ENCODE measurements around the gene LAGE3. TPM values are rescaled to one million over a fixed set of nuclear protein-coding genes. Genes with fewer than 3 reads are reported as not detected.
A peak's percentile ranks its signal among the peaks of the same experiment; 100 is the strongest.

LAGE3 gene
- total and polyA plus RNA-seq, 9 donors, result 2.7 to 39.3 (median 22.9) TPM

DNA sequence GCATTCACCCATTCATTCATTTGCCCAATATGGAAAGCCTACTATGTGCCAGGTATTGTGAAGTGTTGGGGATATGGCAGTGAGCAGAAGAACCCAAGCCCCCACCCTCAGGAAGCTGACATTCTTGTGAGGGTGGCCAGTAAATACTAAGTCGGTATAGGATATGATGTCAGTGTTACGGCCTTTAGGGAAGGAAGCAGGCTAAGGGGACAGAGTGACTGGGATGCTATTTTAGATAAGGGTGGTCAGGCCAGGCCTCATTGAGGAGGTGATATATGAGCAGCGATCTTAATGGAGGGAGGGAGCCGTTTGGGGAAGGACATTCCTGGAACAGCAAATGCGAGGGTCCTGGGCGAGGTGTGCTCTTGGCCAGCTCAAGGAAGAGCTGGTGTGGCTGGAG is 48.6 kb downstream of the LAGE3 start:
- H3K27ac ChIP-seq, result no peak overlapping the region
- H3K36me3 ChIP-seq, result no peaks in the 10 kb centered on the region
- no peak overlapping the region for H3K4me3 ChIP-seq
- no peaks in the 10 kb centered on the region for H3K9me3 ChIP-seq
- intact Hi-C loops (cut with DNase I), result no loop called here
- H3K4me1 ChIP-seq (ENCODE audit: insufficient read depth), result no peaks in the 10 kb centered on the region
- no peaks in the 10 kb centered on the region for H3K27me3 ChIP-seq
- 76 to 81% (median 80%) methylated on average over 6 of the region's 6 CpGs for WGBS, 3 donors
- DNase-seq, result no peak
- TF ChIP-seq POLR2A (IDR thresholded peaks at IDR 0.05) (no peak), EP300 (IDR thresholded peaks at IDR 0.05) (no peak), CTCF (IDR thresholded peaks at IDR 0.05) (no peak)

- WGBS, 3 donors, result 69 to 81% (median 80%) methylated on average over 2 of the region's 2 CpGs
- no peak for DNase-seq
- Histone ChIP-seq H3K4me1 (ENCODE audit: insufficient read depth) (no peaks in the 10 kb centered on the region), H3K27ac (no peak overlapping the region), H3K27me3 (no peaks in the 10 kb centered on the region), H3K36me3 (no peaks in the 10 kb centered on the region), H3K4me3 (no peak overlapping the region), H3K9me3 (no peaks in the 10 kb centered on the region)
- TF ChIP-seq EP300 (IDR thresholded peaks at IDR 0.05), result no peak
- no peak for TF ChIP-seq CTCF (IDR thresholded peaks at IDR 0.05)
- no peak for TF ChIP-seq POLR2A (IDR thresholded peaks at IDR 0.05)
- intact Hi-C loops (cut with DNase I), result no loop called here
Observed at GRCh38 chrX:154429711-154430110, 49.4 kb downstream of the LAGE3 start.

DNA sequence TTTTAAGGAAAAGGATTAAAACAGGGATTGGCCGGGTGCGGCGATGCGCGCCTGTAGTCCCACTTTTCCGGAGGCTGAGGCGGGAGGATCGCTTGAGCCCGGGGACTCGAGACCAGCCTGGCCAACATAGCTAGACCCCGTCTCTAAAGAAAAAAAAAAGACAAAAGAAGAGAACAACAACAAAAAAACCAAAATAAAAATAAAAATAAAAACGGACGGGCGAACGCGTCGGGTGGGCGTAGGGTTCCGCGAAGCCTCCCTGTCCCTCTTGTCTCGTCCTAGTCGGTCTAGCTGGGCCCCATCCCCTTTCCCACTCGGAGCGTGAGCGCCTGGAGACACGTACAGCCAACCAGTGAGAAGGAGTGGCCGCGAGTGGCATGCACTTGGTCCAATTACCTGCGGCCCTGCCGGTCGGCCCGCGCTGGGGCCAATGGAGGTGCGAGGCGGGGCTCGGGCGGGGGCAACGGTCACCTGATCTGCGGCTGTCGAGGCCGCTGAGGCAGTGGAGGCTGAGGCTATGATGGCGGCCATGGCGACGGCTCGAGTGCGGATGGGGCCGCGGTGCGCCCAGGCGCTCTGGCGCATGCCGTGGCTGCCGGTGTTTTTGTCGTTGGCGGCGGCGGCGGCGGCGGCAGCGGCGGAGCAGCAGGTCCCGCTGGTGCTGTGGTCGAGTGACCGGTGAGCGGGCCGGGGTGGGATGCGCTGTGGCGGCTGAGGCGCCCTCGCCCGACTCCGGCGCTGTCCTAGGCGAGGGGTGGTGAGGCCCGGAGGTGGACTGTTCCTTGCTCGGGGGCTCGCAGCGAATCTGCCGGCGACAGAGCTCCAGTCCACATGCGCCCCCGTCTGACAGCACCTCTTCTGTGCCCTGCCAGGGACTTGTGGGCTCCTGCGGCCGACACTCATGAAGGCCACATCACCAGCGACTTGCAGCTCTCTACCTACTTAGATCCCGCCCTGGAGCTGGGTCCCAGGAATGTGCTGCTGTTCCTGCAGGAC is 50.6 kb downstream of the LAGE3 start, which contains the start of gene ATP6AP1:
Gene ATP6AP1 (plus strand): TSS at position 502 of the 996 bp plus-strand sequence. CDS start 16 bp downstream, at position 518.
- no peaks in the 10 kb centered on the region for H3K9me3 ChIP-seq
- H3K36me3 ChIP-seq, result no peaks in the 10 kb centered on the region
- H3K4me1 ChIP-seq (ENCODE audit: insufficient read depth), result no peaks in the 10 kb centered on the region
- TF ChIP-seq POLR2A (IDR thresholded peaks at IDR 0.05), result peak; percentile 44
- TF ChIP-seq EP300 (IDR thresholded peaks at IDR 0.05), result no peak
- WGBS, 3 donors, result 39 to 40% (median 40%) methylated on average over 80 to 87 of the region's 87 CpGs
- peak within 1 kb of the TSS; percentile 57 to 58 for H3K27ac ChIP-seq
- intact Hi-C loops (cut with DNase I), result no loop called here
- peak within 1 kb of the TSS; percentile 51 for H3K4me3 ChIP-seq
- peak; percentile 89 to 94 (median 92) for DNase-seq
- H3K27me3 ChIP-seq, result no peaks in the 10 kb centered on the region

Small RNA genes lying within 50 kb of the gene (microRNA-seq; reads per million reads assigned to microRNA genes)
- 0 to 0.38 (median 0) reads per million in 3 donors for gene MIR6858

Small RNA genes lying within 50 kb of the gene (small RNA-seq; reads per million reads assigned to genes)
- not detected for gene MIR6858
- not detected for gene RN7SL697P

Other genes starting within 250 kb of the LAGE3 start
- not detected for gene OPN1MW3, start 221.7 kb downstream of the LAGE3 start, total RNA-seq
- gene OPN1MW3, start 221.7 kb downstream of the LAGE3 start, polyA plus RNA-seq, result not detected
- not detected for gene TEX28, start 184.2 kb downstream of the LAGE3 start, total RNA-seq
- gene TEX28, start 184.2 kb downstream of the LAGE3 start, polyA plus RNA-seq, result not detected
- under 1 TPM in 4 of 7 donors, not detected in 3; 0.12 to 0.36 (median 0.23) TPM for gene TKTL1, start 183.5 kb downstream of the LAGE3 start, total RNA-seq
- gene TKTL1, start 183.5 kb downstream of the LAGE3 start, polyA plus RNA-seq, result under 1 TPM; 0.38 to 0.91 TPM
- gene FLNA, start 104.6 kb downstream of the LAGE3 start, total RNA-seq, result 1,000 to 10,000 TPM in 4 of 7 donors, 100 to 1,000 TPM in 3; 327 to 2,249 (median 1,321) TPM
- gene FLNA, start 104.6 kb downstream of the LAGE3 start, polyA plus RNA-seq, result 100 to 1,000 TPM; 378 to 647 TPM
- 100 to 1,000 TPM in 5 of 7 donors, 10 to 100 TPM in 2; 40.5 to 158 (median 107) TPM for gene EMD, start 100.0 kb downstream of the LAGE3 start, total RNA-seq
- gene EMD, start 100.0 kb downstream of the LAGE3 start, polyA plus RNA-seq, result 100 to 1,000 TPM in 1 of 2 donors, 10 to 100 TPM in 1; 55.1 to 146 TPM
- gene RPL10, start 80.9 kb downstream of the LAGE3 start, total RNA-seq, result over 10,000 TPM in 1 of 7 donors, 1,000 to 10,000 TPM in 6; 6,380 to 12,508 (median 7,126) TPM
- over 10,000 TPM in 1 of 2 donors, 1,000 to 10,000 TPM in 1; 4,233 to 12,949 TPM for gene RPL10, start 80.9 kb downstream of the LAGE3 start, polyA plus RNA-seq
- gene DNASE1L1, start 70.0 kb downstream of the LAGE3 start, total RNA-seq, result 10 to 100 TPM; 11.9 to 21.4 (median 18.1) TPM
- gene DNASE1L1, start 70.0 kb downstream of the LAGE3 start, polyA plus RNA-seq, result 10 to 100 TPM; 13.0 to 16.1 TPM
- gene TAFAZZIN, start 67.7 kb downstream of the LAGE3 start, total RNA-seq, result 10 to 100 TPM; 31.3 to 62.1 (median 37.9) TPM
- gene TAFAZZIN, start 67.7 kb downstream of the LAGE3 start, polyA plus RNA-seq, result 10 to 100 TPM in 1 of 2 donors, 1 to 10 TPM in 1; 7.9 to 33.1 TPM
- gene ATP6AP1, start 50.6 kb downstream of the LAGE3 start, total RNA-seq, result 10 to 100 TPM; 29.6 to 75.9 (median 58.1) TPM
- 10 to 100 TPM; 75.2 to 77.8 TPM for gene ATP6AP1, start 50.6 kb downstream of the LAGE3 start, polyA plus RNA-seq
- 100 to 1,000 TPM in 5 of 7 donors, 10 to 100 TPM in 2; 72.8 to 188 (median 139) TPM for gene GDI1, start 42.1 kb downstream of the LAGE3 start, total RNA-seq
- gene GDI1, start 42.1 kb downstream of the LAGE3 start, polyA plus RNA-seq, result 100 to 1,000 TPM; 113 to 116 TPM
- gene FAM50A, start 35.1 kb downstream of the LAGE3 start, total RNA-seq, result 10 to 100 TPM; 21.3 to 48.9 (median 34.3) TPM
- 10 to 100 TPM; 41.4 to 42.8 TPM for gene FAM50A, start 35.1 kb downstream of the LAGE3 start, polyA plus RNA-seq
- 100 to 1,000 TPM in 1 of 7 donors, 10 to 100 TPM in 5, 1 to 10 TPM in 1; 9.5 to 118 (median 50.9) TPM for gene PLXNA3, start 21.0 kb downstream of the LAGE3 start, total RNA-seq
- 10 to 100 TPM; 11.0 to 17.0 TPM for gene PLXNA3, start 21.0 kb downstream of the LAGE3 start, polyA plus RNA-seq
- gene UBL4A, start 7.3 kb upstream of the LAGE3 start, total RNA-seq, result 10 to 100 TPM; 17.2 to 35.5 (median 29.3) TPM
- 10 to 100 TPM; 14.6 to 21.6 TPM for gene UBL4A, start 7.3 kb upstream of the LAGE3 start, polyA plus RNA-seq
- 10 to 100 TPM; 19.6 to 49.8 (median 42.3) TPM for gene SLC10A3, start 11.3 kb upstream of the LAGE3 start, total RNA-seq
- 10 to 100 TPM in 1 of 2 donors, 1 to 10 TPM in 1; 5.5 to 35.1 TPM for gene SLC10A3, start 11.3 kb upstream of the LAGE3 start, polyA plus RNA-seq
- gene FAM3A, start 37.0 kb upstream of the LAGE3 start, total RNA-seq, result 10 to 100 TPM; 34.6 to 76.8 (median 62.9) TPM
- 10 to 100 TPM in 1 of 2 donors, 1 to 10 TPM in 1; 3.6 to 81.6 TPM for gene FAM3A, start 37.0 kb upstream of the LAGE3 start, polyA plus RNA-seq
- gene G6PD, start 67.6 kb upstream of the LAGE3 start, total RNA-seq, result 100 to 1,000 TPM in 1 of 7 donors, 10 to 100 TPM in 6; 18.0 to 115 (median 57.5) TPM
- gene G6PD, start 67.6 kb upstream of the LAGE3 start, polyA plus RNA-seq, result 10 to 100 TPM; 19.0 to 26.3 TPM
- 10 to 100 TPM in 6 of 7 donors, 1 to 10 TPM in 1; 8.0 to 28.6 (median 22.9) TPM for gene IKBKG, start 68.3 kb upstream of the LAGE3 start, total RNA-seq
- 10 to 100 TPM in 1 of 2 donors, 1 to 10 TPM in 1; 1.5 to 16.1 TPM for gene IKBKG, start 68.3 kb upstream of the LAGE3 start, polyA plus RNA-seq
- gene CTAG1A, start 105.9 kb upstream of the LAGE3 start, total RNA-seq, result under 1 TPM in 1 of 7 donors, not detected in 6; 0.35 TPM
- under 1 TPM in 1 of 2 donors, not detected in 1; 0.12 TPM for gene CTAG1A, start 105.9 kb upstream of the LAGE3 start, polyA plus RNA-seq
- not detected for gene CTAG1B, start 140.0 kb upstream of the LAGE3 start, total RNA-seq
- gene CTAG1B, start 140.0 kb upstream of the LAGE3 start, polyA plus RNA-seq, result under 1 TPM in 1 of 2 donors, not detected in 1; 0.15 TPM
- gene CTAG2, start 174.3 kb upstream of the LAGE3 start, total RNA-seq, result 1 to 10 TPM in 1 of 7 donors, not detected in 6; 4.2 TPM
- gene CTAG2, start 174.3 kb upstream of the LAGE3 start, polyA plus RNA-seq, result 1 to 10 TPM; 1.0 to 6.8 TPM

Data from ovary (tissue), 9 donors.